ENCODE results near the gene TMC2. TPM values are rescaled to one million over a fixed set of nuclear protein-coding genes. Genes with fewer than 3 reads are reported as not detected.
A peak's percentile ranks its signal among the peaks of the same experiment; 100 is the strongest.

TMC2 gene
- total RNA-seq, 1 donor from 2014 or later = not detected

- DNase-seq = no peak
- H3K36me3 ChIP-seq = no peaks in the 10 kb centered on the region
- TF ChIP-seq CTCF (IDR thresholded peaks at IDR 0.05; ENCODE audit: borderline replicate concordance) = no peak
- no peaks in the 10 kb centered on the region for H3K4me1 ChIP-seq
- no peak overlapping the region for H3K27ac ChIP-seq (replicated peaks)
- no peak overlapping the region for H3K4me3 ChIP-seq
- H3K27me3 ChIP-seq (ENCODE audit: low read depth) = peaks cover 30% of the 10 kb centered on the region
- intact Hi-C loops (cut with micrococcal nuclease) = no loop called here
- peaks cover 7% of the 10 kb centered on the region for H3K9me3 ChIP-seq (replicated peaks)
Measured at GRCh38 chr20:2619961-2620595, 83.7 kb downstream of the TMC2 start.

GRCh38 chr20:2624190-2624589 is 87.8 kb downstream of the TMC2 start:
- Histone ChIP-seq H3K4me3 (no peak overlapping the region), H3K27ac (replicated peaks) (peak overlapping the region; percentile 50), H3K36me3 (no peaks in the 10 kb centered on the region), H3K4me1 (no peaks in the 10 kb centered on the region), H3K27me3 (ENCODE audit: low read depth) (peaks cover 9% of the 10 kb centered on the region), H3K9me3 (replicated peaks) (peaks cover 17% of the 10 kb centered on the region)
- peak; percentile 17 for DNase-seq
- no peak for TF ChIP-seq CTCF (IDR thresholded peaks at IDR 0.05; ENCODE audit: borderline replicate concordance)
- intact Hi-C loops (cut with micrococcal nuclease) = no loop called here

- Histone ChIP-seq H3K9me3 (replicated peaks) (peaks cover 18% of the 10 kb centered on the region), H3K36me3 (no peaks in the 10 kb centered on the region), H3K27me3 (ENCODE audit: low read depth) (peaks cover 4% of the 10 kb centered on the region), H3K27ac (replicated peaks) (no peak overlapping the region), H3K4me1 (no peaks in the 10 kb centered on the region), H3K4me3 (no peak overlapping the region)
- no peak for TF ChIP-seq CTCF (IDR thresholded peaks at IDR 0.05; ENCODE audit: borderline replicate concordance)
- DNase-seq = no peak
- intact Hi-C loops (cut with micrococcal nuclease) = no loop called here
Measured at GRCh38 chr20:2625062-2625461, 88.7 kb downstream of the TMC2 start.

GRCh38 chr20:2626853-2627541 is 90.6 kb downstream of the TMC2 start:
- no peak for DNase-seq
- Histone ChIP-seq H3K36me3 (no peaks in the 10 kb centered on the region), H3K9me3 (replicated peaks) (peaks cover 33% of the 10 kb centered on the region), H3K4me1 (no peaks in the 10 kb centered on the region), H3K27ac (replicated peaks) (no peak overlapping the region), H3K4me3 (no peak overlapping the region), H3K27me3 (ENCODE audit: low read depth) (peaks cover 20% of the 10 kb centered on the region)
- intact Hi-C loops (cut with micrococcal nuclease) = no loop called here
- TF ChIP-seq CTCF (IDR thresholded peaks at IDR 0.05; ENCODE audit: borderline replicate concordance) = no peak

- no peak for DNase-seq
- TF ChIP-seq CTCF (IDR thresholded peaks at IDR 0.05; ENCODE audit: borderline replicate concordance) = no peak
- Histone ChIP-seq H3K27ac (replicated peaks) (no peak overlapping the region), H3K4me3 (no peak overlapping the region), H3K27me3 (ENCODE audit: low read depth) (peaks cover 43% of the 10 kb centered on the region), H3K36me3 (no peaks in the 10 kb centered on the region), H3K9me3 (replicated peaks) (peaks cover 31% of the 10 kb centered on the region), H3K4me1 (no peaks in the 10 kb centered on the region)
- intact Hi-C loops (cut with micrococcal nuclease) = no loop called here
Measured at GRCh38 chr20:2631228-2631627, 94.9 kb downstream of the TMC2 start.
